Hepatocyte (in vitro differentiated cells): ENCODE data around the gene FKBP4. TPM values are rescaled to one million over a fixed set of nuclear protein-coding genes. Genes with fewer than 3 reads are reported as not detected.

Experiments
- DNase-seq: peaks from one replicate; pipeline ENCODE4 v3.0.0-alpha.2; 2016; ENCODE audit warnings: low spot score
- H2AFZ ChIP-seq: fragments of 200-600 bp; sonication (generic); 2 replicates; pipeline ENCODE4 v1.6.0; 2016; ENCODE audit warnings: antibody characterized with exemption, mild to moderate bottlenecking
- H3K27ac ChIP-seq: fragments of 200-600 bp; sonication (generic); 2 replicates; pipeline ENCODE4 v1.5.1; 2016; ENCODE audit warnings: mild to moderate bottlenecking
- H3K27me3 ChIP-seq: fragments of 200-600 bp; sonication (generic); 2 replicates; pipeline ENCODE4 v1.6.1; 2016
- H3K36me3 ChIP-seq: fragments of 200-600 bp; sonication (generic); replicated peaks from 2 replicates; pipeline ENCODE4 v1.5.1; 2016; ENCODE audit warnings: low read depth; ENCODE audit not compliant: insufficient read depth
- H3K4me1 ChIP-seq: fragments of 200-600 bp; sonication (generic); 2 replicates; pipeline ENCODE4 v1.5.1; 2016; ENCODE audit warnings: mild to moderate bottlenecking, moderate library complexity; ENCODE audit not compliant: insufficient read depth
- H3K4me2 ChIP-seq: fragments of 200-600 bp; sonication (generic); 2 replicates; pipeline ENCODE4 v1.6.0; 2016
- H3K4me3 ChIP-seq: fragments of 200-600 bp; sonication (generic); 2 replicates; pipeline ENCODE4 v1.5.1; 2016; ENCODE audit warnings: mild to moderate bottlenecking
- H3K79me2 ChIP-seq: fragments of 200-600 bp; sonication (generic); 2 replicates; pipeline ENCODE4 v1.6.0; 2017; ENCODE audit warnings: mild to moderate bottlenecking
- H3K9me2 ChIP-seq: fragments of 200-600 bp; sonication (generic); replicated peaks from 2 replicates; pipeline ENCODE4 v1.6.0; 2017; ENCODE audit warnings: mild to moderate bottlenecking; ENCODE audit not compliant: insufficient read depth
- H3K9me3 ChIP-seq: fragments of 200-600 bp; sonication (generic); 2 replicates; pipeline ENCODE4 v1.5.1; 2016; ENCODE audit warnings: low read depth, mild to moderate bottlenecking
- H4K20me1 ChIP-seq: fragments of 200-600 bp; sonication (generic); 2 replicates; pipeline ENCODE4 v1.6.0; 2016; ENCODE audit warnings: mild to moderate bottlenecking; ENCODE audit not compliant: insufficient read depth, poor library complexity, severe bottlenecking
- EZH2 ChIP-seq: fragments of 200-600 bp; sonication (generic); IDR thresholded peaks from 2 replicates; pipeline ENCODE4 v1.6.1; 2016; ENCODE audit warnings: antibody characterized with exemption, mild to moderate bottlenecking, borderline replicate concordance
- EZH2phosphoT487 ChIP-seq: fragments of 200-600 bp; sonication (generic); IDR thresholded peaks from one replicate; pipeline ENCODE4 v1.6.1; 2018; ENCODE audit warnings: antibody characterized with exemption, mild to moderate bottlenecking, low read depth, moderate library complexity; ENCODE audit not compliant: unreplicated experiment, severe bottlenecking
- WGBS: methylation state at CpG from one replicate; pipeline ENCODE4 v1.1.6; 2016; ENCODE audit warnings: low lambda C conversion rate; ENCODE audit errors: missing lambda C conversion rate; 5-methylcytosine and 5-hydroxymethylcytosine counted together
- polyA plus RNA-seq: library from polyadenylated mRNA; unstranded; fragments of >200 nt; fragmentation: Nextera tagmentation; extraction: Ambion mirVana; gene quantifications from 2 replicates; pipeline ENCODE4 v1.2.1, GENCODE V29; 2016
- total RNA-seq: library from RNA; depleted of rRNA; stranded (reverse); fragments of >200 nt; gene quantifications from 2 replicates; pipeline ENCODE4 v1.2.3, GENCODE V29; 2014
- TF ChIP-seq, protein P1 (sequence below): fragments of 200-600 bp; sonication (generic); IDR thresholded peaks from 2 replicates; pipeline ENCODE4 v1.5.1; 2016; ENCODE audit warnings: antibody characterized with exemption, mild to moderate bottlenecking; ENCODE audit not compliant: poor library complexity

Gene FKBP4
- total and polyA plus RNA-seq, 2 experiments from 2014 or later = 52.1 to 77.9 TPM

DNA sequence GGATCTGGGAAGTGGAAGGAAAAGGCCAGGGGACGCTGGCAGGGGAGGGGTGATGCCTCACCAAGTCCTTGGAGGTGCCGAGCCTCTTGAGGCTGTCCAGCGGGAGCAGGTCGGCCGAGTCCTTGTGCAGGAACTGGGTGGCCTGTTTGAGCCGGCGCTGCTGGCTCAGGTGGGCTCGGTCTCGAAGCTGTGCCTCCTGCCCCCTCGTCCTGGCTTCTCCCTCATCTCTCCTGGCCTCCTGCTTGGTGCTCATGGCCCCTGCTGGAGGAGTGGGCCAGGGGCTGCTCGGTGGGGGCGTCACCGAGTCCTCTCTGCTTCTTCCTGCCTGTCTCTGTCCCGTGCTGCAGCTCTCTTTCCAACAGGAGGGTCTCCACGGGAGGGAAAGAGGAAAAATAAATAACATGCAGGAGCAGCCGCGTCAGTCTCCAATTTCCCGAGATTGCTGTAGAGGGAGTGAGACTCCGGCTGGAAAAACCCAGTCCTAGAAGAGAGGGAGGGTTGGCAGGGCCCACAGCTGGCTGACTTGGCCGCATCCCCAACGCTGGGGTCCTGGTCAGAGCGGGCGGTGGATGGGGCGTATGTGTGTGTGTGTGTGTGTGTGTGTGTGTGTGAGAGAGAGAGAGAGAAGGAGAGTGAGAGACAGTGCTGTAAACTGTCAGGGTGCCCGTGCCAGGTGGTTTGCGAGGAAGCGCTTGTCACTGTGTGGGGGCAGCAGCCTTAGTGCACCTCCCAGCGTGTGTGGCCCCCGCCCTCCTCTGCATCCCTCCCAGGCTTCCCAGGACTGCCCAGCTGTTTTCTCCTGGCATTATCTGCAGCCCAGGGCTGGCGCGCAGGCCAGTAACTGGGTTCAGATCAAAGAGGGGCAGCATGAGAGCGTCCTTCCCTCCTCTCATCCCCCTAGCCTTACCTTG, 40.1 kb downstream of the FKBP4 start, which contains the start of gene NRIP2:
Gene NRIP2, minus strand, starts transcription at position 455 of the 911 bp plus-strand sequence. Its CDS starts 52 bp downstream, at position 403.
- Histone ChIP-seq H3K9me3 (no peaks in the 10 kb centered on the region), H4K20me1 (no peaks in the 10 kb centered on the region), H3K27ac (peak within 1 kb of the TSS; percentile 63), H3K4me2 (peak within 1 kb of the TSS; percentile 67), H3K36me3 (no peaks in the 10 kb centered on the region), H2AFZ (no peak within 1 kb of the TSS), H3K9me2 (no peaks in the 10 kb centered on the region), H3K27me3 (no peaks in the 10 kb centered on the region), H3K4me1 (peaks cover 8% of the 10 kb centered on the region), H3K4me3 (no peak within 1 kb of the TSS), H3K79me2 (no peaks in the 10 kb centered on the region)
- peak; percentile 80 for DNase-seq
- WGBS = 37% methylated on average over 32 of the region's 32 CpGs
- TF ChIP-seq EZH2phosphoT487 (no peak), EZH2 (no peak)
- TF ChIP-seq, protein P1, sequence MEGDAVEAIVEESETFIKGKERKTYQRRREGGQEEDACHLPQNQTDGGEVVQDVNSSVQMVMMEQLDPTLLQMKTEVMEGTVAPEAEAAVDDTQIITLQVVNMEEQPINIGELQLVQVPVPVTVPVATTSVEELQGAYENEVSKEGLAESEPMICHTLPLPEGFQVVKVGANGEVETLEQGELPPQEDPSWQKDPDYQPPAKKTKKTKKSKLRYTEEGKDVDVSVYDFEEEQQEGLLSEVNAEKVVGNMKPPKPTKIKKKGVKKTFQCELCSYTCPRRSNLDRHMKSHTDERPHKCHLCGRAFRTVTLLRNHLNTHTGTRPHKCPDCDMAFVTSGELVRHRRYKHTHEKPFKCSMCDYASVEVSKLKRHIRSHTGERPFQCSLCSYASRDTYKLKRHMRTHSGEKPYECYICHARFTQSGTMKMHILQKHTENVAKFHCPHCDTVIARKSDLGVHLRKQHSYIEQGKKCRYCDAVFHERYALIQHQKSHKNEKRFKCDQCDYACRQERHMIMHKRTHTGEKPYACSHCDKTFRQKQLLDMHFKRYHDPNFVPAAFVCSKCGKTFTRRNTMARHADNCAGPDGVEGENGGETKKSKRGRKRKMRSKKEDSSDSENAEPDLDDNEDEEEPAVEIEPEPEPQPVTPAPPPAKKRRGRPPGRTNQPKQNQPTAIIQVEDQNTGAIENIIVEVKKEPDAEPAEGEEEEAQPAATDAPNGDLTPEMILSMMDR = peak; percentile 35

DNA sequence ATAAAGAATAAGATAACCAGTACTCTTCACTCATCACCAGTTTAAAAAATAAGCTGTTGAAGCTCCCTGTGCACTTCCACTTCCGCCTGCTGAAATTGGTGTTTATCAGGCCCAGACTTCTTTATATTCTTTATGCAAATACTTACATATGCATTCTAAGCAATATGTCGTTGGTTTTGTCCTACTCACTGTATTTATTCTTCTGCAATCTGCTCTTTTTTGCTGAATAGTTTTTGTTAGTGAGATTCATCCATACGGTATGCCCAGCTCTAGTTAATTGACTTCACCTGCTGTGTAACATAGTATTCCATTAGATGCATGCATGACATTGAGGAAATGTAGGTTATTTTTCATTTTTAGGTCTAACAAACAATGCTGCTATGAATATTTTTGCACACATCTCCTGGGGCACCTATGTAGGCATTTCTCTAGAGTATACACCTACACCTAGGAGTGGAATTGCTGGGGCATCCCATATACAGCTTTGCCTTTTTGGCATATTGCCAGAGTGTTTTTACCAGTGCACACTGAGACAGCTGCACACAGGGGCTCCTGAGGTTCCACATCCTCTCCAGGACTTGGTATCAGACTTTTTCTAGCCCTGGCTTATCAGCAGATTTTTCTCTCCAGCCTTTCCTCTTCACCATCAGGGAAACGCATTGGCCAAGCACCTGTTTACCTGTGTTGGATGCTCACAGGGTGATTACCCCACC, 41.1 kb downstream of the FKBP4 start:
- Histone ChIP-seq H2AFZ (no peak overlapping the region), H3K4me3 (no peak overlapping the region), H3K79me2 (no peaks in the 10 kb centered on the region), H3K36me3 (no peaks in the 10 kb centered on the region), H4K20me1 (no peaks in the 10 kb centered on the region), H3K9me2 (no peaks in the 10 kb centered on the region), H3K9me3 (no peaks in the 10 kb centered on the region), H3K4me1 (peaks cover 8% of the 10 kb centered on the region), H3K27ac (no peak overlapping the region), H3K27me3 (no peaks in the 10 kb centered on the region), H3K4me2 (peak overlapping the region; percentile 67)
- DNase-seq = no peak
- 78% methylated on average over 4 of the region's 4 CpGs for WGBS
- TF ChIP-seq, protein P1 = no peak
- TF ChIP-seq EZH2phosphoT487 (no peak), EZH2 (no peak)

DNA sequence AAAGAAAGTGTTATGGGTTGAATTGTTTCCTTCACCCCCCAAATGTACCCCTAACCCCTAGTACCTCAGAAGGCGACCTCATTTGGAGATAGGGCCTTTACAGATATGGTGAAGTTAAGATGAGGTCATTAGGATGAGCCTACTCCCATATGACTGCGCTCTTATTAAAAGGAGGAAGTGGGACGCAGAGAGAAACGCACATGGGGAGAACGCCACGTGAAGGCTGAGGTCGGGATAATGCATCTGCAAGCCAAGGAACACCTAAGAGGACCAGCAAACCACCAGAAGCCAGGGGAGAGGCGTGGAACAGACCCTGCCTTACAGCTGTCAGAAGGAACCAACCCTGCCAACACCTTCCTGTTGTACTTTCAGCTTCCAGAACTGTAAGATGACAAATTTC, 41.8 kb downstream of the FKBP4 start:
- TF ChIP-seq, protein P1 = no peak
- TF ChIP-seq EZH2phosphoT487 (no peak), EZH2 (no peak)
- Histone ChIP-seq H4K20me1 (no peaks in the 10 kb centered on the region), H3K9me3 (no peaks in the 10 kb centered on the region)

More for the DNA sequence above, 41.8 kb downstream of the FKBP4 start:
- no peak overlapping the region for H3K4me2 ChIP-seq
- no peaks in the 10 kb centered on the region for H3K9me2 ChIP-seq
- H3K27ac ChIP-seq = no peak overlapping the region
- H3K36me3 ChIP-seq = no peaks in the 10 kb centered on the region
- H3K4me3 ChIP-seq = no peak overlapping the region
- H3K27me3 ChIP-seq = no peaks in the 10 kb centered on the region
- H3K79me2 ChIP-seq = no peaks in the 10 kb centered on the region
- WGBS = 84% methylated on average over 8 of the region's 8 CpGs
- H2AFZ ChIP-seq = no peak overlapping the region
- no peak for DNase-seq
- H3K4me1 ChIP-seq = peaks cover 8% of the 10 kb centered on the region
